Endodermal cell (in vitro differentiated cells): ENCODE measurements around the gene JMJD1C. TPM values are rescaled to one million over a fixed set of nuclear protein-coding genes. Genes with fewer than 3 reads are reported as not detected.

Experiments
- DNase-seq: peaks from one replicate; pipeline ENCODE4 v3.0.0-alpha.2; 2017
- H3K27ac ChIP-seq: 2 replicates; pipeline ENCODE4 v1.5.1; 2013; ENCODE audit warnings: mild to moderate bottlenecking, low read depth, low read length, moderate library complexity
- H3K27me3 ChIP-seq: 2 replicates; pipeline ENCODE4 v1.6.1; 2013; ENCODE audit warnings: mild to moderate bottlenecking, low read length, moderate library complexity; ENCODE audit not compliant: insufficient read depth, control insufficient read depth, poor library complexity, severe bottlenecking
- H3K36me3 ChIP-seq: 2 replicates; pipeline ENCODE4 v1.7.0; 2013; ENCODE audit warnings: mild to moderate bottlenecking, low read length, moderate library complexity; ENCODE audit not compliant: control insufficient read depth, insufficient read depth
- H3K4me1 ChIP-seq: one replicate; pipeline ENCODE4 v1.7.0; 2013; ENCODE audit warnings: low read length; ENCODE audit not compliant: control insufficient read depth, insufficient read depth
- H3K4me3 ChIP-seq: 2 replicates; pipeline ENCODE4 v1.5.1; 2013; ENCODE audit warnings: mild to moderate bottlenecking, low read length, moderate library complexity
- H3K9ac ChIP-seq: 2 replicates; pipeline ENCODE4 v1.6.1; 2013; ENCODE audit warnings: mild to moderate bottlenecking, low read length, moderate library complexity; ENCODE audit not compliant: poor library complexity, severe bottlenecking; ENCODE audit errors: extremely low read depth
- H3K9me3 ChIP-seq: 2 replicates; pipeline ENCODE4 v1.6.1; 2013; ENCODE audit warnings: mild to moderate bottlenecking, low read length, moderate library complexity; ENCODE audit not compliant: control insufficient read depth
- H3K27ac Mint-ChIP-seq: 2 replicates; pipeline ENCODE4 v1.8.0; 2020; ENCODE audit warnings: mixed read lengths
- H3K27me3 Mint-ChIP-seq: 2 replicates; pipeline ENCODE4 v1.8.0; 2021; ENCODE audit warnings: mild to moderate bottlenecking, mixed read lengths; ENCODE audit not compliant: insufficient read depth
- H3K36me3 Mint-ChIP-seq: 2 replicates; pipeline ENCODE4 v1.8.0; 2020; ENCODE audit warnings: low read depth, mixed read lengths
- H3K4me1 Mint-ChIP-seq: 2 replicates; pipeline ENCODE4 v1.8.0; 2020; ENCODE audit warnings: mixed read lengths
- H3K4me3 Mint-ChIP-seq: 2 replicates; pipeline ENCODE4 v1.8.0; 2020; ENCODE audit warnings: mild to moderate bottlenecking, moderate library complexity, mixed read lengths
- H3K9me3 Mint-ChIP-seq: 2 replicates; pipeline ENCODE4 v1.8.0; 2020; ENCODE audit warnings: mild to moderate bottlenecking, mixed read lengths
- CTCF ChIP-seq: fragments of 200-600 bp; sonication (generic); conservative IDR thresholded peaks from 2 replicates; pipeline ENCODE4 v1.5.0; 2021; ENCODE audit warnings: antibody characterized with exemption, mild to moderate bottlenecking
- WGBS, 2 experiments: methylation state at CpG; one replicate each; pipeline versions ENCODE4 v1.1.5 to v1.1.7; 2013; ENCODE audit warnings: missing lambda C conversion rate in 2 of 2, mixed read lengths in 1 of 2; ENCODE audit not compliant: insufficient coverage in 1 of 2, insufficient read length in 1 of 2; 5-methylcytosine and 5-hydroxymethylcytosine counted together
- total RNA-seq, 2 donors: library from RNA; stranded (reverse); fragmentation: NEBNext Ultra II Directional in 1 of 2; extraction: Animal tissue kit (Norgen Biotek cat#: 25700) in 1 of 2; gene quantifications; 2 replicates in 1 of 2; 3 replicates in 1 of 2; pipeline ENCODE4 v1.2.1, GENCODE V29; 2021

JMJD1C gene
- total RNA-seq, 2 donors from 2014 or later, result 91.3 to 114 TPM

GRCh38 chr10:63261496-63261895 is 204.3 kb downstream of the JMJD1C start:
- Histone ChIP-seq H3K4me3 (no peak overlapping the region), H3K36me3 (peaks cover 54% of the 10 kb centered on the region), H3K9me3 (no peaks in the 10 kb centered on the region), H3K9ac (no peak overlapping the region), H3K27me3 (no peaks in the 10 kb centered on the region), H3K27ac (no peak overlapping the region), H3K4me1 (peaks cover 4% of the 10 kb centered on the region)
- Mint-ChIP-seq H3K36me3 (peaks cover 45% of the 10 kb centered on the region), H3K4me1 (peaks cover 34% of the 10 kb centered on the region), H3K9me3 (no peaks in the 10 kb centered on the region), H3K27ac (no peak overlapping the region), H3K27me3 (no peaks in the 10 kb centered on the region), H3K4me3 (no peak overlapping the region)
- WGBS, 2 experiments, result 96 to 100% methylated on average over 2 to 3 of the region's 3 CpGs
- no peak for DNase-seq
- TF ChIP-seq CTCF, result no peak

- Histone ChIP-seq H3K27me3 (no peaks in the 10 kb centered on the region), H3K9me3 (no peaks in the 10 kb centered on the region), H3K4me1 (peaks cover 7% of the 10 kb centered on the region), H3K4me3 (no peak overlapping the region), H3K9ac (no peak overlapping the region), H3K27ac (no peak overlapping the region), H3K36me3 (peaks cover 57% of the 10 kb centered on the region)
- TF ChIP-seq CTCF, result no peak
- Mint-ChIP-seq H3K4me3 (no peak overlapping the region), H3K36me3 (peaks cover 48% of the 10 kb centered on the region), H3K4me1 (peaks cover 34% of the 10 kb centered on the region), H3K27me3 (no peaks in the 10 kb centered on the region), H3K27ac (no peak overlapping the region), H3K9me3 (no peaks in the 10 kb centered on the region)
- 98 to 100% methylated on average over 2 to 3 of the region's 3 CpGs for WGBS, 2 experiments
- DNase-seq, result no peak
These were observed 204.9 kb downstream of the JMJD1C start for GRCh38 chr10:63260860-63261251.

- 98 to 100% methylated on average over 5 to 15 of the region's 17 CpGs for WGBS, 2 experiments
- Histone ChIP-seq H3K4me3 (no peak overlapping the region), H3K4me1 (peaks cover 7% of the 10 kb centered on the region), H3K27ac (no peak overlapping the region), H3K9ac (no peak overlapping the region), H3K27me3 (no peaks in the 10 kb centered on the region), H3K36me3 (peaks cover 58% of the 10 kb centered on the region), H3K9me3 (no peaks in the 10 kb centered on the region)
- no peaks in the 10 kb centered on the region for H3K9me3 Mint-ChIP-seq
- DNase-seq, result no peak
- no peaks in the 10 kb centered on the region for H3K27me3 Mint-ChIP-seq
- no peak overlapping the region for H3K27ac Mint-ChIP-seq
- H3K4me1 Mint-ChIP-seq, result peaks cover 33% of the 10 kb centered on the region
- H3K4me3 Mint-ChIP-seq, result no peak overlapping the region
- no peak for TF ChIP-seq CTCF
- peaks cover 48% of the 10 kb centered on the region for H3K36me3 Mint-ChIP-seq
These were observed 205.5 kb downstream of the JMJD1C start for GRCh38 chr10:63260103-63260859.
